KMS-11 (cell line): ENCODE results near the gene COX6B2.

Experiments used
- H2AFZ ChIP-seq: fragments of 200-600 bp; sonication (generic); 2 replicates; pipeline ENCODE4 v1.6.1; 2016; ENCODE audit warnings: antibody characterized with exemption, mixed run types, low read depth
- H3K27ac ChIP-seq: fragments of 200-600 bp; sonication (generic); 2 replicates; pipeline ENCODE4 v1.6.1; 2016; ENCODE audit warnings: mild to moderate bottlenecking, mixed run types
- H3K27me3 ChIP-seq: fragments of 200-600 bp; sonication (generic); 2 replicates; pipeline ENCODE4 v1.6.1; 2017; ENCODE audit warnings: mild to moderate bottlenecking, low read depth, mixed run types, moderate library complexity; ENCODE audit not compliant: insufficient read depth
- H3K36me3 ChIP-seq: fragments of 200-600 bp; sonication (generic); 2 replicates; pipeline ENCODE4 v1.6.1; 2017; ENCODE audit warnings: mild to moderate bottlenecking, mixed run types; ENCODE audit not compliant: insufficient read depth
- H3K4me1 ChIP-seq: fragments of 200-600 bp; sonication (generic); 2 replicates; pipeline ENCODE4 v1.6.1; 2016; ENCODE audit warnings: mild to moderate bottlenecking, low read depth, mixed run types; ENCODE audit not compliant: poor library complexity, severe bottlenecking
- H3K4me2 ChIP-seq: fragments of 200-600 bp; sonication (generic); 2 replicates; pipeline ENCODE4 v1.7.0; 2016; ENCODE audit warnings: mild to moderate bottlenecking, mixed run types
- H3K4me3 ChIP-seq: fragments of 200-600 bp; sonication (generic); IDR thresholded peaks from 2 replicates; pipeline ENCODE4 v1.6.1; 2017; ENCODE audit warnings: low read depth, low read length, mixed read lengths; ENCODE audit not compliant: insufficient read depth
- H3K79me2 ChIP-seq: fragments of 200-600 bp; sonication (generic); 2 replicates; pipeline ENCODE4 v1.6.1; 2016; ENCODE audit warnings: low read depth, mixed run types; ENCODE audit not compliant: insufficient read depth
- H3K9ac ChIP-seq: fragments of 200-600 bp; sonication (generic); 2 replicates; pipeline ENCODE4 v1.6.1; 2016; ENCODE audit warnings: mild to moderate bottlenecking, mixed run types
- H4K20me1 ChIP-seq: fragments of 200-600 bp; sonication (generic); 2 replicates; pipeline ENCODE4 v1.6.1; 2016; ENCODE audit warnings: mild to moderate bottlenecking, mixed run types; ENCODE audit not compliant: insufficient read depth
- CTCF ChIP-seq: fragments of 200-600 bp; sonication (generic); conservative IDR thresholded peaks from 2 replicates; pipeline ENCODE4 v1.6.1; 2017; ENCODE audit warnings: low read depth, mild to moderate bottlenecking, antibody characterized with exemption, low read length, moderate library complexity, mixed read lengths

Gene COX6B2

GRCh38 chr19:55305983-55306562 is 48.4 kb downstream of the COX6B2 start:
- H4K20me1 ChIP-seq = no peaks in the 10 kb centered on the region
- H3K4me1 ChIP-seq = peaks cover 11% of the 10 kb centered on the region
- no peak overlapping the region for H3K4me3 ChIP-seq
- no peaks in the 10 kb centered on the region for H3K79me2 ChIP-seq
- no peaks in the 10 kb centered on the region for H3K36me3 ChIP-seq
- H3K27ac ChIP-seq = no peak overlapping the region
- TF ChIP-seq CTCF = no peak
- H3K4me2 ChIP-seq = no peak overlapping the region
- no peak overlapping the region for H3K9ac ChIP-seq
- no peak overlapping the region for H2AFZ ChIP-seq
- H3K27me3 ChIP-seq = no peaks in the 10 kb centered on the region

- no peak for TF ChIP-seq CTCF
- Histone ChIP-seq H3K36me3 (no peaks in the 10 kb centered on the region), H3K79me2 (no peaks in the 10 kb centered on the region), H3K27ac (no peak overlapping the region), H2AFZ (no peak overlapping the region), H3K27me3 (no peaks in the 10 kb centered on the region), H3K4me3 (no peak overlapping the region), H3K4me2 (no peak overlapping the region), H4K20me1 (no peaks in the 10 kb centered on the region), H3K4me1 (peaks cover 11% of the 10 kb centered on the region), H3K9ac (no peak overlapping the region)
These were observed 49.0 kb downstream of the COX6B2 start for GRCh38 chr19:55305491-55305890.

GRCh38 chr19:55304980-55305379 is 49.5 kb downstream of the COX6B2 start:
- Histone ChIP-seq H3K4me1 (peaks cover 11% of the 10 kb centered on the region), H3K27me3 (no peaks in the 10 kb centered on the region), H2AFZ (no peak overlapping the region), H3K9ac (no peak overlapping the region), H3K36me3 (no peaks in the 10 kb centered on the region), H3K27ac (no peak overlapping the region), H3K4me2 (no peak overlapping the region), H4K20me1 (no peaks in the 10 kb centered on the region), H3K4me3 (no peak overlapping the region), H3K79me2 (no peaks in the 10 kb centered on the region)
- no peak for TF ChIP-seq CTCF

- no peaks in the 10 kb centered on the region for H3K27me3 ChIP-seq
- H4K20me1 ChIP-seq = no peaks in the 10 kb centered on the region
- H3K27ac ChIP-seq = no peak overlapping the region
- H2AFZ ChIP-seq = no peak overlapping the region
- no peak overlapping the region for H3K4me2 ChIP-seq
- no peaks in the 10 kb centered on the region for H3K36me3 ChIP-seq
- no peak overlapping the region for H3K9ac ChIP-seq
- H3K4me1 ChIP-seq = peaks cover 11% of the 10 kb centered on the region
- TF ChIP-seq CTCF = no peak
- H3K79me2 ChIP-seq = no peaks in the 10 kb centered on the region
- H3K4me3 ChIP-seq = no peak overlapping the region
These were observed 50.1 kb downstream of the COX6B2 start for GRCh38 chr19:55304279-55304978.
